Osteocyte (in vitro differentiated cells): ENCODE data around the gene CCDC192. TPM values are rescaled to one million over a fixed set of nuclear protein-coding genes. Genes with fewer than 3 reads are reported as not detected.

Experiments used
- DNase-seq: peaks from one replicate; pipeline ENCODE4 v3.0.0; 2021; ENCODE audit warnings: mixed read lengths; ENCODE audit not compliant: unreplicated experiment; ENCODE audit errors: extremely low spot score
- H3K27ac Mint-ChIP-seq: one replicate; pipeline ENCODE4 v1.8.0; 2021; ENCODE audit warnings: mild to moderate bottlenecking, mixed read lengths; ENCODE audit not compliant: unreplicated experiment
- H3K27me3 Mint-ChIP-seq: one replicate; pipeline ENCODE4 v1.8.0; 2021; ENCODE audit warnings: mixed read lengths; ENCODE audit not compliant: unreplicated experiment
- H3K36me3 Mint-ChIP-seq: one replicate; pipeline ENCODE4 v1.8.0; 2021; ENCODE audit warnings: mixed read lengths; ENCODE audit not compliant: unreplicated experiment
- H3K4me1 Mint-ChIP-seq: one replicate; pipeline ENCODE4 v1.8.0; 2021; ENCODE audit warnings: mixed read lengths; ENCODE audit not compliant: unreplicated experiment
- H3K4me3 Mint-ChIP-seq: one replicate; pipeline ENCODE4 v1.8.0; 2021; ENCODE audit warnings: mild to moderate bottlenecking, moderate library complexity, mixed read lengths; ENCODE audit not compliant: unreplicated experiment
- H3K9me3 Mint-ChIP-seq: one replicate; pipeline ENCODE4 v1.8.0; 2021; ENCODE audit warnings: mixed read lengths; ENCODE audit not compliant: unreplicated experiment
- CTCF ChIP-seq: fragments of 200-600 bp; sonication (generic); IDR thresholded peaks from 2 replicates; pipeline ENCODE4 v1.5.0; 2021; ENCODE audit warnings: antibody characterized with exemption, mild to moderate bottlenecking, moderate library complexity
- total RNA-seq: library from RNA; stranded (reverse); gene quantifications from 2 replicates; pipeline ENCODE4 v1.2.1, GENCODE V29; 2021

The CCDC192 gene
- total RNA-seq, 1 donor from 2014 or later: not detected

GRCh38 chr5:127938746-127939145 lies 235.6 kb downstream of the CCDC192 start:
- Mint-ChIP-seq H3K27ac (no peak overlapping the region), H3K27me3 (no peaks in the 10 kb centered on the region), H3K9me3 (no peaks in the 10 kb centered on the region), H3K36me3 (no peaks in the 10 kb centered on the region), H3K4me1 (peaks cover 48% of the 10 kb centered on the region), H3K4me3 (no peak overlapping the region)
- no peak for DNase-seq
- TF ChIP-seq CTCF: no peak

- no peak for DNase-seq
- no peaks in the 10 kb centered on the region for H3K36me3 Mint-ChIP-seq
- H3K27ac Mint-ChIP-seq: peak overlapping the region; percentile 87
- no peak for TF ChIP-seq CTCF
- peaks cover 32% of the 10 kb centered on the region for H3K4me1 Mint-ChIP-seq
- no peaks in the 10 kb centered on the region for H3K9me3 Mint-ChIP-seq
- no peak overlapping the region for H3K4me3 Mint-ChIP-seq
- H3K27me3 Mint-ChIP-seq: no peaks in the 10 kb centered on the region
These were observed 237.7 kb downstream of the CCDC192 start for GRCh38 chr5:127940854-127941253.

- H3K27ac Mint-ChIP-seq: peak overlapping the region; percentile 87
- DNase-seq: no peak
- no peaks in the 10 kb centered on the region for H3K9me3 Mint-ChIP-seq
- no peak for TF ChIP-seq CTCF
- H3K4me3 Mint-ChIP-seq: peak overlapping the region; percentile 46
- H3K36me3 Mint-ChIP-seq: no peaks in the 10 kb centered on the region
- H3K4me1 Mint-ChIP-seq: peaks cover 29% of the 10 kb centered on the region
- H3K27me3 Mint-ChIP-seq: no peaks in the 10 kb centered on the region
These were observed 238.5 kb downstream of the CCDC192 start for GRCh38 chr5:127941646-127942045.

- no peak for DNase-seq
- peak overlapping the region; percentile 11 for H3K4me3 Mint-ChIP-seq
- H3K4me1 Mint-ChIP-seq: peaks cover 29% of the 10 kb centered on the region
- no peaks in the 10 kb centered on the region for H3K36me3 Mint-ChIP-seq
- H3K27ac Mint-ChIP-seq: peak overlapping the region; percentile 87
- TF ChIP-seq CTCF: no peak
- H3K27me3 Mint-ChIP-seq: no peaks in the 10 kb centered on the region
- H3K9me3 Mint-ChIP-seq: no peaks in the 10 kb centered on the region
These were observed 239.3 kb downstream of the CCDC192 start for GRCh38 chr5:127942246-127943060.

- H3K9me3 Mint-ChIP-seq: no peaks in the 10 kb centered on the region
- peaks cover 29% of the 10 kb centered on the region for H3K4me1 Mint-ChIP-seq
- no peak overlapping the region for H3K4me3 Mint-ChIP-seq
- no peak overlapping the region for H3K27ac Mint-ChIP-seq
- no peak for TF ChIP-seq CTCF
- no peaks in the 10 kb centered on the region for H3K36me3 Mint-ChIP-seq
- H3K27me3 Mint-ChIP-seq: no peaks in the 10 kb centered on the region
- DNase-seq: no peak
These were observed 239.8 kb downstream of the CCDC192 start for GRCh38 chr5:127943061-127943371.
